GM12801 (cell line): ENCODE measurements around the gene ANKK1.

Experiments used
- TF ChIP-seq, protein P1 (sequence below): IDR thresholded peaks from one replicate; pipeline ENCODE4 v1.5.1; 2011; ENCODE audit warnings: control low read depth; ENCODE audit not compliant: insufficient read length; ENCODE audit errors: extremely low read depth

The ANKK1 gene

DNA sequence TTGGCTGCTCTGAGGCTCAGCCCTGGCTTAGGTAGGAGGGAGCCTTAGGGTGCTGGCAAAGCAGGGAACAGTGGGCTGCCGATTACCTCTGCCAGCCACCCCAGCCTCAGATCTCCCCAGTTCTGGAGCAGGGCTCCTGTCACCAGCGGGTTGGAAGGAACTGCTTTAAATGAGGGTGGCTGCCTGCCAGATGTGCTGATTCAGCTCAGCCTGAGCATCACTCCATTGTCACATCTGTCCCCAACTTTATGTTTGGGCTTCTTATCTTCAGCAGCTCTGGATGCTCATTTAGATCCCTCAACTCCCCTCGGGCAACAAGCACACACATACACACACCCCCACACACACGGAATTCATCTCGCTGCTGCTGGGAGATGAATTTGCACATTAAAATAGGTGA lies 16.9 kb upstream of the ANKK1 start:
- TF ChIP-seq, protein P1, sequence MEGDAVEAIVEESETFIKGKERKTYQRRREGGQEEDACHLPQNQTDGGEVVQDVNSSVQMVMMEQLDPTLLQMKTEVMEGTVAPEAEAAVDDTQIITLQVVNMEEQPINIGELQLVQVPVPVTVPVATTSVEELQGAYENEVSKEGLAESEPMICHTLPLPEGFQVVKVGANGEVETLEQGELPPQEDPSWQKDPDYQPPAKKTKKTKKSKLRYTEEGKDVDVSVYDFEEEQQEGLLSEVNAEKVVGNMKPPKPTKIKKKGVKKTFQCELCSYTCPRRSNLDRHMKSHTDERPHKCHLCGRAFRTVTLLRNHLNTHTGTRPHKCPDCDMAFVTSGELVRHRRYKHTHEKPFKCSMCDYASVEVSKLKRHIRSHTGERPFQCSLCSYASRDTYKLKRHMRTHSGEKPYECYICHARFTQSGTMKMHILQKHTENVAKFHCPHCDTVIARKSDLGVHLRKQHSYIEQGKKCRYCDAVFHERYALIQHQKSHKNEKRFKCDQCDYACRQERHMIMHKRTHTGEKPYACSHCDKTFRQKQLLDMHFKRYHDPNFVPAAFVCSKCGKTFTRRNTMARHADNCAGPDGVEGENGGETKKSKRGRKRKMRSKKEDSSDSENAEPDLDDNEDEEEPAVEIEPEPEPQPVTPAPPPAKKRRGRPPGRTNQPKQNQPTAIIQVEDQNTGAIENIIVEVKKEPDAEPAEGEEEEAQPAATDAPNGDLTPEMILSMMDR: no peak

DNA sequence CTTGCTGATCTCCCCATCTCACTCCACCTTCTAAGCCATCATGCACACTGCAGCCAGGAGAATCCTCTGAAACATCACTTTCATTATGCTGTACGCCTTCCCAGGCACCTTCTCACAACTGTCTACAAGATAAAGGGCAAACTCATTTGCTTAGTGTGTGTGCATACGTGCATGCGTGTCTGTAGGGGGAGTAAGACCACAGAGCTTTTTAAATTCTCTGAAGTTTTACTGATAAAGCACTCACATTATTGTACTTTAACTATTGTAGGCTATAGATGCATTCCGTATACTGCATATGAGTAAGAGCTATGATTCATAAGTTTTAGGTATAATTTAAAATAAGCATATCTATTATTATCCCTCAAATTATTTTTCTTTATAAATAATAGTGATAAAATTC lies 15.3 kb upstream of the ANKK1 start:
- TF ChIP-seq, protein P1: no peak

DNA sequence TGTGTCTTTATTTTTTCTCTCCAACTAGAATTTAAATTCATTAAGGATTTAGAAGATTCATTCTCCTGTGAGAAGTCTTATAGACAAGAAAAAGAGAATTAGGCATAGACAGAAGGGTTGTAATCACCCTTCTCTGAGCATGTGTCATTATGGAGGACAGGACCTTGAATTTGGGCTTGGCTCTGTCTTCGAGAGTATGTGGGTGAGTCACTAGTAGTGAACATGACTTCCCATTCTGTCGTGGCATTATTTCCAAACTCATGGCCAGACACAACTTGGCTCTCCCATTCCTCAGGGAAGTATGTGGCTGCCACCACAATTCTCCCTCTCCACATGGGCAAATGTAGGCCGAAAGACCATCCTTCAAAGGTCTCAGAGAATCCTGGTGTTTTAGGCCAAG lies 14.3 kb upstream of the ANKK1 start:
- TF ChIP-seq, protein P1: no peak

DNA sequence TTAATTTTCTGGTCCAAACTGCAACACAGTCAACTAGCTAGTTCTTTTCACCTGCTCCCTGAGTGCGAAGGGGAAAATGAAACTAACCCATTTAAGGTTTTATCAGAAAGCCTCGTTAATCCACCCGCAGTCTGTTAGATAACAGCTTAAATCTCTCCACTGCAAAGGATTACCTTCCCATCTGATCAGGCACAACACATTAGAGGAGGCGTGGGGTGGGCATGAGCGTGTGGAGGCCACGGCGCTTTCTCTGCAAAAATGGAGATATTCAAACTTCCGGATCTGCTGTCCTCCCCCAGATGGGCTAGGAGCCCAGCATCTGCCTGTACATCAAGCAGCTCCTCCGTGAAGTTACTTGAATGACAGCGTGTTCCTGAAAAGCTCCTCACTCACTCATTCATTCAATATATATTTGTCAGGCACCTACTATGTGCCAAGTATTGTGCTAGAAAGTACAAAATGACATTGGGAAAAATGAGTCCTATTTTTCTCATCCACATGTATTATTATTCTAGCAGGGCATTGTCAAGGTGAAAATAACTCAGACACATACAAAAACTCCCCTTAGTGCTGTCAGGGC lies 13.5 kb upstream of the ANKK1 start:
- TF ChIP-seq, protein P1: no peak

DNA sequence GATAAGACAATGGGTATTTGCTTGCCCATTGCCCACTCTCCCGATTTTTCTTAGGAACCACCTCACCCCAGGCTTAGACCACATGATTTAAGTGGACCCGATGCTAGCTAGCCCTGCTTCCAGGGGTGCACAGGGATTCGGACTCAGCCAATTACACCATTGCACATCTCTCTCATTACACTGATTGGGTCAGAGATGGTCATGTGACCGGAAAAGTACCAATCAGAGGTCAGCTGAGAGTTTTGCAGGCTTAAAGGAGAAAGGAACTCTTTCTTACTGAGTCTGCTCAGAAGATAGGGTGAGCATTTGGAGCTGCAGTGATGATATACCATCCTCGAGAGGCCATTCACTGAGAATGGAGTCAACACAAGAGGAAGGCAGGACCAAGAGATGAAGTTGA lies 12.2 kb upstream of the ANKK1 start:
- TF ChIP-seq, protein P1: no peak

DNA sequence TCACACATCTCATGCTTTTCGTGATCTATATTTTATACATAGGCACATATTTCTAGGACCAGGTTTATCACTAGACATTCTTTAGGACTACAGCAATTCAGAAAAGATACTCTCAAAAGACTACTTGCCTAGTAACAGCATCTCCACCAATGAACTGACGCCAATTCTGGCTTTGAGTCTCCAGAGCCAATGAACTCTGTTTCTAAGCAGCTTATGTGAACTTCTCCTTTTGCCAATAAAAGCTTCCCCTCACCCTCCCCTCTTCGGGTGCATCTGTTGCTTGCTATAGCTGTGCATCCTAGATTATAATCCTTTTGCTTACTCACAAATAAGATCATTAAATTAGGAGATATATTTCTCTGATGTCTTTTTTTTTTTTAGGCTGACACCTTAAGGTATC lies 11.4 kb upstream of the ANKK1 start:
- TF ChIP-seq, protein P1: no peak

DNA sequence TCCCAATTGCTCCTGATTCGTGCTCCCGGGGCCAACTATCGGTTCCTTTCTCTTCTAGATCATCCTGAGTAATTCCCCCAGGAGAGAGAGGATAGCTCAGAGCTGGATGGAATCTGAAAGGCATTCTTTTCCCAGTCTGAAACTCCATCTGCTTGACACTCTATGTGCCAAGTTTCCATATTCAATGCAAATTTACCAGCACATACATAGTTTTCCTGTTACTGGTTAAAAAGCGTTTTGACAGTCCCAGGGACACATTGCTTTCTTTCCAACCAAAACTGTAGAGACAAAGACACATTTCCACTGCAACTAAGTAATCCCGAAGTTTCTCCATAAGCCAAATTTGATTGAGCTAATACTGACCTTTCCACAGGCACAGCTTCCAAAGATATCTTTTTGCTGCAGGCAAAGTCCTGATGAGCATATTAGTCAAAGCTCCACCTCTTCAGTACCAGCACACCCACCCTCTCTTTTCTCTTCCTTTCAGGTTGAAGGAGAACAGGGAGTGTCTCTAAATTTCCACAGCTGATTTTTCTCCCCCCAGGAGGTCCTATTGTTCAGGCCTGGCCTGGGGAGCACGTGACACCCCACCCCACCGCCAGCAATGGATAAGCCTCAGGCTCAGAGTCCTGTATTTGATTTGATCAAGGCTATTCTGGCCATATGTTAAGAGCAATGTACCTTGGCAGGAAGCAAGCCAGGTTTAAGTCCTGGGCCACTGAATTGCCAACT lies 9.7 kb upstream of the ANKK1 start:
- TF ChIP-seq, protein P1: no peak
